Esophagus squamous epithelium (tissue), 5 donors: ENCODE measurements around the gene UCHL1. TPM values are rescaled to one million over a fixed set of nuclear protein-coding genes. Genes with fewer than 3 reads are reported as not detected.

Experiments
- DNase-seq: peaks from one replicate; lab custom pipeline; 2025; lab: John Stamatoyannopoulos, UW
- H3K27ac ChIP-seq, 4 donors: fragments of 200-600 bp; sonication (generic); one replicate each; pipeline ENCODE4 v1.5.1; 2016 to 2019; ENCODE audit warnings: mild to moderate bottlenecking in 1 of 4
- H3K27me3 ChIP-seq, 4 donors: fragments of 200-600 bp; sonication (generic); 1 replicate in 3 of 4; 2 replicates in 1 of 4; pipeline versions ENCODE4 v1.5.1 to v1.6.0; 2017 to 2021; ENCODE audit warnings: antibody characterized with exemption in 1 of 4
- H3K36me3 ChIP-seq, 3 donors: fragments of 200-600 bp; sonication (generic); one replicate each; pipeline ENCODE4 v1.5.1; 2016 to 2019
- H3K4me1 ChIP-seq, 3 donors: fragments of 200-600 bp; sonication (generic); one replicate each; pipeline ENCODE4 v1.5.1; 2017 to 2019
- H3K4me3 ChIP-seq, 4 donors: fragments of 200-600 bp; sonication (generic); 1 replicate in 3 of 4; 2 replicates in 1 of 4; pipeline ENCODE4 v1.5.1; 2016 to 2019; ENCODE audit warnings: mild to moderate bottlenecking in 2 of 4, moderate library complexity in 1 of 4
- H3K9me3 ChIP-seq, 3 donors: fragments of 200-600 bp; sonication (generic); one replicate each; pipeline ENCODE4 v1.5.1; 2016 to 2019
- POLR2A ChIP-seq, 4 donors: fragments of 450-650 bp; IDR thresholded peaks; one replicate each; pipeline ENCODE4 v1.6.1; 2017; ENCODE audit warnings: antibody characterized with exemption in 4 of 4, mild to moderate bottlenecking in 4 of 4, moderate library complexity in 3 of 4
- WGBS, 2 donors: methylation state at CpG; one replicate each; pipeline ENCODE4 v1.1.5; 2018; 5-methylcytosine and 5-hydroxymethylcytosine counted together
- intact Hi-C: fragments of 100-400 bp; cut with DNase I; formaldehyde crosslinking; loops from one replicate; pipeline ENCODE4 v1.15.0; 2022
- total RNA-seq, 4 donors: library from RNA; depleted of rRNA; stranded (reverse); fragments of >200 nt; gene quantifications; one replicate each; pipeline ENCODE4 v1.1.0, GENCODE V29; 2016
- TF ChIP-seq, protein P1 (sequence below), 6 experiments: fragments of 450-650 bp in 4 of 6; fragments of 200-600 bp in 2 of 6; sonication (generic) in 2 of 6; IDR thresholded peaks; one replicate each; pipeline ENCODE4 v1.5.1; 2016 to 2019; ENCODE audit warnings: antibody characterized with exemption in 6 of 6, mild to moderate bottlenecking in 4 of 6, moderate library complexity in 4 of 6
- donor health status: DM: yes; HTN: yes; CAD: no.

The UCHL1 gene
- total RNA-seq, 4 donors from 2014 or later, result 3.9 to 9.6 (median 9.0) TPM

- Histone ChIP-seq H3K27me3 (peaks cover 0 to 10% (median 0%) of the 10 kb centered on the region in 4 donors), H3K4me1 (peaks cover 0 to 28% (median 14%) of the 10 kb centered on the region in 3 donors), H3K36me3 (no peaks in the 10 kb centered on the region), H3K4me3 (no peak overlapping the region), H3K27ac (no peak overlapping the region), H3K9me3 (no peaks in the 10 kb centered on the region)
- intact Hi-C loops, result loop anchor here (5.0 kb wide), 1 partner anchor 291 kb away; no protein-coding TSS in a partner anchor
- 93% methylated on average over 3 of the region's 3 CpGs for WGBS, 2 donors
- no peak for DNase-seq
- TF ChIP-seq POLR2A (IDR thresholded peaks at IDR 0.05), result no peak
- TF ChIP-seq, protein P1, sequence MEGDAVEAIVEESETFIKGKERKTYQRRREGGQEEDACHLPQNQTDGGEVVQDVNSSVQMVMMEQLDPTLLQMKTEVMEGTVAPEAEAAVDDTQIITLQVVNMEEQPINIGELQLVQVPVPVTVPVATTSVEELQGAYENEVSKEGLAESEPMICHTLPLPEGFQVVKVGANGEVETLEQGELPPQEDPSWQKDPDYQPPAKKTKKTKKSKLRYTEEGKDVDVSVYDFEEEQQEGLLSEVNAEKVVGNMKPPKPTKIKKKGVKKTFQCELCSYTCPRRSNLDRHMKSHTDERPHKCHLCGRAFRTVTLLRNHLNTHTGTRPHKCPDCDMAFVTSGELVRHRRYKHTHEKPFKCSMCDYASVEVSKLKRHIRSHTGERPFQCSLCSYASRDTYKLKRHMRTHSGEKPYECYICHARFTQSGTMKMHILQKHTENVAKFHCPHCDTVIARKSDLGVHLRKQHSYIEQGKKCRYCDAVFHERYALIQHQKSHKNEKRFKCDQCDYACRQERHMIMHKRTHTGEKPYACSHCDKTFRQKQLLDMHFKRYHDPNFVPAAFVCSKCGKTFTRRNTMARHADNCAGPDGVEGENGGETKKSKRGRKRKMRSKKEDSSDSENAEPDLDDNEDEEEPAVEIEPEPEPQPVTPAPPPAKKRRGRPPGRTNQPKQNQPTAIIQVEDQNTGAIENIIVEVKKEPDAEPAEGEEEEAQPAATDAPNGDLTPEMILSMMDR (IDR thresholded peaks at IDR 0.05), result no peak
Observed at GRCh38 chr4:41218703-41219102, 38.0 kb upstream of the UCHL1 start.

- intact Hi-C loops, result loop anchor here (5.0 kb wide), 1 partner anchor 292 kb away; no protein-coding TSS in a partner anchor
- H3K9me3 ChIP-seq, result no peaks in the 10 kb centered on the region
- TF ChIP-seq, protein P1 (IDR thresholded peaks at IDR 0.05), result no peak
- TF ChIP-seq POLR2A (IDR thresholded peaks at IDR 0.05), result no peak
Observed at GRCh38 chr4:41219421-41219950, 37.2 kb upstream of the UCHL1 start.

DNA sequence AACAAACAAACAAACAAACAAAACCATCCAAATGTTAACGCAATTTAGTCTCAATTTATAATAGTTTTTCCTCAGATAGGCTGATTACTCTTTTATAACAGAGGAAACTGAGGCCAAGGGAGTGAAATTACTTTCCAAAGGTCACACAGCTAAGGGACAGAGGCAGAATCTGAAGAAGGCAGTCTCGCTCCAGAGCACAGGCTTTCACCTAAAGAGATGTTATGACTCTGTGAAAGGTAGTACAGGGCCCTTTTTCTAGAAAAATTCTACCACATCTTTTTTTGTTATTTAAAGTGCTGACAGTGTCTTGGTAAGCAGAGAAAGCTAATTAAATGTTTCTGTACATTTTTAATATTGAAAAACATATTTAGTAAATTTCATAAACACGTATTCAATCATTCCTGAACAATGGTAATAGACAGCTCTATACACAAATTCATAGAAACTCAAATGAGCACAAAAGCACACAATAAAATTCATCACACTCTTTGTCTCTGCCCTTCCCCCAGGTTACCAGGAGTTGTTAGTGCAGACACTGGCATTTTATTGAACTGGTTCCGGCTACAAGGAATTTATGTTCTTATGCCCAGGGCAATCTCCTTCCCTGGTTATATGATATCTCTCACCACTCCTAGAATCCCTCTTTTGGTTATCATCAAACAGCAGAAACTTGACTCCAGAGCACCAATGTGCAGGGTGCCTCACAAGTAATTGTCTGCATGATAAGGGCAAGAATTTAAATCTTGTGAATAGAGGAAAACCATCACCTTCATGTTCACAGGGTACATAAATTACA lies 34.7 kb upstream of the UCHL1 start:
- Histone ChIP-seq H3K27ac (no peak overlapping the region), H3K36me3 (no peaks in the 10 kb centered on the region), H3K4me1 (peaks cover 0 to 2% (median 0%) of the 10 kb centered on the region in 3 donors), H3K27me3 (peaks cover 0 to 7% (median 0%) of the 10 kb centered on the region in 4 donors), H3K4me3 (no peak overlapping the region), H3K9me3 (no peaks in the 10 kb centered on the region)
- no peak for DNase-seq
- intact Hi-C loops, result no loop called here
- no peak for TF ChIP-seq POLR2A (IDR thresholded peaks at IDR 0.05)
- TF ChIP-seq, protein P1 (IDR thresholded peaks at IDR 0.05), result no peak
- 74 to 75% methylated on average over 4 of the region's 4 CpGs for WGBS, 2 donors

More at GRCh38 chr4:41219421-41219950, 37.2 kb upstream of the UCHL1 start:
- Histone ChIP-seq H3K4me1 (peaks cover 0 to 25% (median 14%) of the 10 kb centered on the region in 3 donors), H3K36me3 (no peaks in the 10 kb centered on the region), H3K4me3 (no peak overlapping the region), H3K27ac (no peak overlapping the region), H3K27me3 (peaks cover 0 to 7% (median 0%) of the 10 kb centered on the region in 4 donors)
- 65 to 74% methylated on average over 3 of the region's 3 CpGs for WGBS, 2 donors
- no peak for DNase-seq

DNA sequence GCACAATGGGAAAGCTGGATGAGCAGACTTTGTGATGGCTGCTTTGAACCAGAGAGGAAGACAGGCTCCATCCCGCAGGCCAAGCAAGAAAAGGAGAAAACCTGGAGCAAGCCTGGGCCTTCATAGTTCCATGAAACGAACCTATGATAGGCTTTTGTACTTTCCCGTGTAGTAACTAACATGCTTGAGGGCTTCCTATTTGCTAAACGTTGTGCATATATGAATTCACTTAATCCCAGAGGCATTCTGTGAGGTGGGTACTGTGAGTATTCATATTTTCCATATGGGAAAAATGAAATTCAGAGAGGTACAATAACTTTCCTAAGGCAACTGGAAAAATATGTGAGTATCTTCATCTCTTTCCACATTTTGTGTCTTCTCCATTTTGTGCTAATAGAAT lies 28.8 kb upstream of the UCHL1 start:
- H3K36me3 ChIP-seq, result no peaks in the 10 kb centered on the region
- H3K9me3 ChIP-seq, result no peaks in the 10 kb centered on the region
- DNase-seq, result no peak
- TF ChIP-seq POLR2A (IDR thresholded peaks at IDR 0.05), result no peak
- TF ChIP-seq, protein P1 (IDR thresholded peaks at IDR 0.05), result no peak
- H3K27me3 ChIP-seq, result no peaks in the 10 kb centered on the region
- H3K4me3 ChIP-seq, result no peak overlapping the region
- intact Hi-C loops, result no loop called here
- 74 to 82% methylated on average over 4 of the region's 4 CpGs for WGBS, 2 donors
- H3K27ac ChIP-seq, result no peak overlapping the region
- no peaks in the 10 kb centered on the region for H3K4me1 ChIP-seq

- no peak for DNase-seq
- no peak overlapping the region for H3K27ac ChIP-seq
- no peaks in the 10 kb centered on the region for H3K36me3 ChIP-seq
- H3K27me3 ChIP-seq, result no peaks in the 10 kb centered on the region
- intact Hi-C loops, result no loop called here
- 71 to 85% methylated on average over 5 of the region's 5 CpGs for WGBS, 2 donors
- no peaks in the 10 kb centered on the region for H3K9me3 ChIP-seq
- no peak for TF ChIP-seq POLR2A (IDR thresholded peaks at IDR 0.05)
- TF ChIP-seq, protein P1 (IDR thresholded peaks at IDR 0.05), result no peak
- no peak overlapping the region for H3K4me3 ChIP-seq
- no peaks in the 10 kb centered on the region for H3K4me1 ChIP-seq
Observed at GRCh38 chr4:41232406-41232805, 24.3 kb upstream of the UCHL1 start.
